D721Med (cell line): Measurements from ENCODE around the gene DYNC1I2.
A peak's percentile ranks its signal among the peaks of the same experiment; 100 is the strongest.

Source experiments
- DNase-seq: peaks from one replicate; pipeline ENCODE4 v3.0.0; 2011; ENCODE audit warnings: low spot score; ENCODE audit not compliant: insufficient read length
- FAIRE-seq: peaks from 2 replicates; lab custom pipeline; 2011; peaks lifted over from hg19 to GRCh38; lab: Jason Lieb, UNC
- TF ChIP-seq, protein P1 (sequence below): IDR thresholded peaks from 2 replicates; pipeline ENCODE4 v1.5.1; 2012; ENCODE audit warnings: mild to moderate bottlenecking, control low read depth; ENCODE audit not compliant: insufficient read depth; ENCODE audit errors: missing control alignments

Gene DYNC1I2

GRCh38 chr2:171687287-171688128, at the start of gene DYNC1I2:
TSS of gene DYNC1I2 (plus strand) at chr2:171687469. CDS start at chr2:171690156, 2,687 bp downstream.
- DNase-seq (peak; percentile 39), FAIRE-seq (peak; percentile 91)
- TF ChIP-seq, protein P1, sequence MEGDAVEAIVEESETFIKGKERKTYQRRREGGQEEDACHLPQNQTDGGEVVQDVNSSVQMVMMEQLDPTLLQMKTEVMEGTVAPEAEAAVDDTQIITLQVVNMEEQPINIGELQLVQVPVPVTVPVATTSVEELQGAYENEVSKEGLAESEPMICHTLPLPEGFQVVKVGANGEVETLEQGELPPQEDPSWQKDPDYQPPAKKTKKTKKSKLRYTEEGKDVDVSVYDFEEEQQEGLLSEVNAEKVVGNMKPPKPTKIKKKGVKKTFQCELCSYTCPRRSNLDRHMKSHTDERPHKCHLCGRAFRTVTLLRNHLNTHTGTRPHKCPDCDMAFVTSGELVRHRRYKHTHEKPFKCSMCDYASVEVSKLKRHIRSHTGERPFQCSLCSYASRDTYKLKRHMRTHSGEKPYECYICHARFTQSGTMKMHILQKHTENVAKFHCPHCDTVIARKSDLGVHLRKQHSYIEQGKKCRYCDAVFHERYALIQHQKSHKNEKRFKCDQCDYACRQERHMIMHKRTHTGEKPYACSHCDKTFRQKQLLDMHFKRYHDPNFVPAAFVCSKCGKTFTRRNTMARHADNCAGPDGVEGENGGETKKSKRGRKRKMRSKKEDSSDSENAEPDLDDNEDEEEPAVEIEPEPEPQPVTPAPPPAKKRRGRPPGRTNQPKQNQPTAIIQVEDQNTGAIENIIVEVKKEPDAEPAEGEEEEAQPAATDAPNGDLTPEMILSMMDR, result no peak

- no peak for FAIRE-seq
These were observed 35.4 kb upstream of the DYNC1I2 start for GRCh38 chr2:171651667-171652415.

GRCh38 chr2:171652416-171652785, 34.9 kb upstream of the DYNC1I2 start:
- FAIRE-seq (no peak), DNase-seq (no peak)
- TF ChIP-seq, protein P1, result no peak

More at GRCh38 chr2:171651667-171652415, 35.4 kb upstream of the DYNC1I2 start:
- no peak for DNase-seq
- TF ChIP-seq, protein P1, result no peak

DNA sequence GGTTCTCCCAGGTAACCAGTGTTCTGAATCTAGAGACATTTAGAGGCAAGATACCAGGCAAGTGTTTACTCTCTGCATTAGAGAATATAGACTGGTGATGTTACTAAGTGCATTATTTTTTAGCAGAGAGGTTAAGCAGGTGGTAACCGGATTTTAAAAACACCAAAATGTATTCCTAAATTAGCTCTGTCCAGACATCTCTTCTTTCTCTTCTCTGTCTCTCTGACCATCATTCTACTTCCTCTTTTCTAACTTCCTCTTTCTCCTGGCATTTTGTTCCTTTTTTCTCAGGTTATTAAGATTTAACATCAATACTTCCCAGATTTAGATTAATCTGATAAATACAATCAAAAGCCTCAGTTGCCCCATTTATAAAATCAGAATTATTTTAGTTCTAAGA, 31.7 kb upstream of the DYNC1I2 start:
- TF ChIP-seq, protein P1, result no peak
- FAIRE-seq (no peak), DNase-seq (no peak)

DNA sequence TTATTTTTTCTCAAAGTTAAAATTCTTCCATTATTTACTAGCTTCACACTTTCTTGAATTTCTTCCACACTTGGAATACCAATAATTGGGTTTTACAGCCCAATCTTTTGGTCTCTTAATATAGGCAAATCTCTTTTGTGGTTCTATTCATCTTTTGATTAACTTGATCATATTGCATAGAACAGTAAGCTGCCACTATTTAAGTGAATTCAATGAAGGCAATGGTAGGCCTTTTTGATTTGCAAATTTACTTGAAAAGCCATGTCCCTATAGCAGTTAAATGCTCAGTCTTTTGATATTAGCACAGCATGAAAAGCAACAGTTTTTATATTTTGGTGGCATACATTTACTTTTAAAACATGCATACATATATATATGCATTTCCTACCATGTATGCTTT, 20.2 kb upstream of the DYNC1I2 start:
- no peak for FAIRE-seq
- TF ChIP-seq, protein P1, result no peak
- no peak for DNase-seq

DNA sequence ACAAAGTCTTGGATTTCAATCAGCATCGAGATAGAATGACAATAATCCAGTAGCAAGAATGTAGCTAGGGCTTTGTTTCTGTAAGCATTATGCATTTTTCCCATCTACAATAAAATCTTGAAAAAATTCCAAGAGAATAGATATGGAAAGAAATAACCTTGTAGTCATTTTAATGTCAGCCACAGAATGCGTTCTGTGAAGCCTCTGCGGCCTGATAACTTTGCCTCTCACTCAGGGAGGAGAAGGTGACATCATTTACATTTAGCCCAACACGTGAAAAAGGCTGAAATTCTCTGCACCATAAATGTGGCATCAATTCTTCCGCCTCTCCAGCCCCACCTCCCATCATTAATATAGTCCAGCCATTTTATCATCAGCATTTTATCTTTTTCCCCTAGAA, 19.1 kb upstream of the DYNC1I2 start:
- FAIRE-seq, result no peak
- no peak for DNase-seq
- TF ChIP-seq, protein P1, result no peak
